ENCODE results near the gene AZIN2. TPM values are rescaled to one million over a fixed set of nuclear protein-coding genes. Genes with fewer than 3 reads are reported as not detected.

Gene AZIN2
- total and polyA plus RNA-seq, 2 of the 13 experiments (the other 11 are each of a cell fraction or from before 2014, with no cell fraction given), result 1.7 to 3.5 TPM

- TF ChIP-seq ZNF407 (CRISPR knock-in tag; IDR thresholded peaks at IDR 0.05; ENCODE audit: not compliant biosample characterization) (no peak), HINFP (CRISPR knock-in tag; IDR thresholded peaks at IDR 0.05; ENCODE audit: low read depth) (peak; percentile 69; the same call in 1 of the 2 replicates), FOXK2 (IDR thresholded peaks at IDR 0.05) (peak; percentile 74), PPARG (CRISPR knock-in tag; conservative IDR thresholded peaks at IDR 0.05) (peak; percentile 77), ZNF879 (CRISPR knock-in tag; IDR thresholded peaks at IDR 0.05) (peak; percentile 61; the same call in 1 of the 2 replicates), NCOA2 (CRISPR knock-in tag; IDR thresholded peaks at IDR 0.05) (no peak), THYN1 (CRISPR knock-in tag; IDR thresholded peaks at IDR 0.05; ENCODE audit: borderline replicate concordance, low read depth) (no peak), POLR2AphosphoS5 (IDR thresholded peaks at IDR 0.05; ENCODE audit: low read depth, low read length) (peak; percentile 92), YEATS2 (CRISPR knock-in tag; IDR thresholded peaks at IDR 0.05; ENCODE audit: borderline replicate concordance) (peak; percentile 96), CEBPZ (IDR thresholded peaks at IDR 0.05; ENCODE audit: low read length) (no peak), IRX3 (CRISPR knock-in tag; IDR thresholded peaks at IDR 0.05; ENCODE audit: borderline replicate concordance, low read depth) (no peak), HMG20B (CRISPR knock-in tag; conservative IDR thresholded peaks at IDR 0.05) (peak; percentile 75; the same call in 1 of the 2 replicates), ZNF790 (CRISPR knock-in tag; IDR thresholded peaks at IDR 0.05; ENCODE audit: borderline replicate concordance) (peak; percentile 74; the same call in 1 of the 2 replicates), CHD4 (IDR thresholded peaks at IDR 0.05; ENCODE audit: borderline replicate concordance, low read length) (peak; percentile 19; the same call in 1 of the 2 replicates)
Measured at GRCh38 chr1:33127001-33127823, 46.3 kb downstream of the AZIN2 start (continued).

Measured in HepG2 (cell line).